K562 (cell line): ENCODE data around the gene ATXN10. TPM values are rescaled to one million over a fixed set of nuclear protein-coding genes. Genes with fewer than 3 reads are reported as not detected.
A peak's percentile ranks its signal among the peaks of the same experiment; 100 is the strongest.

Experiments
- BRD9 ChIP-seq: fragments of 450-650 bp; IDR thresholded peaks from 2 replicates; pipeline ENCODE4 v1.6.1; 2018; ENCODE audit warnings: low read depth; ENCODE audit not compliant: partially characterized antibody
- CBX5 ChIP-seq: IDR thresholded peaks from 2 replicates; pipeline ENCODE4 v1.6.1; 2014; ENCODE audit warnings: low read depth, borderline replicate concordance
- FOXA1 ChIP-seq: fragments of 450-650 bp; IDR thresholded peaks from 2 replicates; pipeline ENCODE4 v1.6.1; 2016; ENCODE audit warnings: mild to moderate bottlenecking, borderline replicate concordance
- FOXO4 ChIP-seq: fragments of 450-650 bp; formaldehyde crosslinking; IDR thresholded peaks from 2 replicates; pipeline ENCODE4 v1.4.0; 2020; ENCODE audit warnings: mild to moderate bottlenecking, moderate library complexity
- GABPA ChIP-seq: fragments of 200-800 bp; sonication (Bioruptor generic); conservative IDR thresholded peaks from 2 replicates; pipeline ENCODE4 v1.6.1; 2016; ENCODE audit warnings: low read depth, missing genetic modification characterization, missing compliant biosample characterization
- HNRNPK ChIP-seq: fragments of 200-400 bp; formaldehyde crosslinking; IDR thresholded peaks from one replicate; pipeline ENCODE4 v1.6.1; 2018; ENCODE audit warnings: mild to moderate bottlenecking, low read depth, low read length; ENCODE audit not compliant: poor library complexity, severe bottlenecking
- PHB ChIP-seq: fragments of 250-450 bp; sonication (Bioruptor Pico); IDR thresholded peaks from 2 replicates; pipeline ENCODE4 v1.5.0; 2021
- RHOXF2B ChIP-seq: fragments of 250-450 bp; sonication (Bioruptor Pico); conservative IDR thresholded peaks from 2 replicates; pipeline ENCODE4 v1.5.1; 2021
- RNF2 ChIP-seq: sonication (generic); IDR thresholded peaks from 2 replicates; pipeline ENCODE4 v1.6.1; 2016
- STAT5A ChIP-seq: IDR thresholded peaks from 2 replicates; pipeline ENCODE4 v1.6.1; 2012; ENCODE audit warnings: low read length, inconsistent platforms, borderline replicate concordance
- TEAD1 ChIP-seq, 2 experiments: fragments of 450-650 bp in 1 of 2; sonication (generic) in 1 of 2; formaldehyde crosslinking; IDR thresholded peaks; 2 replicates each; pipeline versions ENCODE4 v1.4.0 to v1.8.0; 2020 to 2022; ENCODE audit warnings: mild to moderate bottlenecking in 2 of 2, missing genetic modification reagents in 1 of 2
- VEZF1 ChIP-seq: fragments of 200-800 bp; sonication (Bioruptor generic); IDR thresholded peaks from 2 replicates; pipeline ENCODE4 v1.6.1; 2017; ENCODE audit warnings: missing genetic modification characterization, missing compliant biosample characterization
- ZBTB11 ChIP-seq, 3 experiments: fragments of 200-800 bp in 1 of 3; fragments of 250-450 bp in 1 of 3; fragments of 450-650 bp in 1 of 3; sonication (Bioruptor Pico) in 1 of 3; sonication (Bioruptor generic) in 1 of 3; formaldehyde crosslinking in 1 of 3; IDR thresholded peaks; 2 replicates each; pipeline versions ENCODE4 v1.6.1 to v1.8.0; 2016 to 2022; ENCODE audit warnings: mild to moderate bottlenecking in 2 of 3, missing genetic modification characterization in 2 of 3, missing compliant biosample characterization in 1 of 3, moderate library complexity in 1 of 3
- ZNF398 ChIP-seq: fragments of 250-450 bp; sonication (Bioruptor Pico); IDR thresholded peaks from 2 replicates; pipeline ENCODE4 v1.8.0; 2021; ENCODE audit warnings: moderate library complexity, mild to moderate bottlenecking, inconsistent platforms
- ZNF740 ChIP-seq, 3 experiments: fragments of 200-800 bp in 1 of 3; sonication (Bioruptor generic) in 1 of 3; sonication (generic) in 1 of 3; formaldehyde crosslinking in 1 of 3; IDR thresholded peaks; 2 replicates each; pipeline versions ENCODE4 v1.6.1 to v1.8.0; 2016 to 2022; ENCODE audit warnings: mild to moderate bottlenecking in 2 of 3, missing compliant biosample characterization in 2 of 3, missing genetic modification characterization in 2 of 3, missing genetic modification reagents in 1 of 3
- polyA plus RNA-seq, 8 experiments: library from polyadenylated mRNA; depleted of rRNA in 4 of 8; stranded (reverse) in 5 of 8; unstranded in 3 of 8; fragments of >200 nt; fragmentation: Nextera tagmentation in 2 of 8; fragmentation: Illumina TruSeq in 1 of 8; extraction: Ambion mirVana in 2 of 8; extraction: Trizol in 1 of 8; gene quantifications; 2 replicates each; pipeline versions ENCODE4 v1.2.1 to v1.2.3, GENCODE V29; 2011 to 2014; ENCODE audit warnings: inconsistent platforms in 1 of 8, missing spikeins in 1 of 8
- total RNA-seq, 7 experiments: library from RNA; depleted of rRNA in 6 of 7; stranded (reverse); fragments of >200 nt in 6 of 7; fragmentation: Illumina TruSeq in 2 of 7; extraction: Trizol in 2 of 7; gene quantifications; 2 replicates each; pipeline versions ENCODE4 v1.2.1 to v1.2.3, GENCODE V29; 2011 to 2021; ENCODE audit warnings: low replicate concordance in 1 of 7

Gene ATXN10
- total and polyA plus RNA-seq, 9 of the 15 experiments (the other 6 are each of a cell fraction or from before 2014, with no cell fraction given), result 11.5 to 190 (median 33.6) TPM

GRCh38 chr22:45671783-45672563, at the start of gene ATXN10 (continued):
- TF ChIP-seq STAT5A, result no peak
- TF ChIP-seq RHOXF2B (CRISPR knock-in tag), result no peak
- peak; percentile 91 for TF ChIP-seq GABPA (tag)
- no peak for TF ChIP-seq CBX5
- TF ChIP-seq ZNF740 (CRISPR knock-in tag; IDR thresholded peaks at IDR 0.05), result 0 out of 2 replicates have a peak, but pooled peaks have one; percentile 26
- no peak for TF ChIP-seq ZNF740 (tag; IDR thresholded peaks at IDR 0.05)
- no peak for TF ChIP-seq FOXA1
- TF ChIP-seq RNF2, result no peak
- TF ChIP-seq TEAD1 (CRISPR knock-in tag; IDR thresholded peaks at IDR 0.05), result no peak
- TF ChIP-seq HNRNPK, result peak; percentile 15
- TF ChIP-seq VEZF1 (CRISPR knock-in tag), result peak; percentile 80
- no peak for TF ChIP-seq PHB (CRISPR knock-in tag)
- no peak; a peak in 1 of 6 replicates for TF ChIP-seq ZBTB11 (CRISPR knock-in tag; IDR thresholded peaks at IDR 0.05)
- no peak for TF ChIP-seq ZNF398 (CRISPR knock-in tag)
- no peak for TF ChIP-seq BRD9
- TF ChIP-seq FOXO4 (CRISPR knock-in tag), result no peak
